Gastroesophageal sphincter (tissue), 4 donors: ENCODE measurements around the gene AVP. TPM values are rescaled to one million over a fixed set of nuclear protein-coding genes. Genes with fewer than 3 reads are reported as not detected.
"Not testable (repeated sequence)": the region's sequence is repeated elsewhere in the genome, so short reads cannot be mapped to it uniquely, and the experiment has no call there.

ENCODE experiments used
- ATAC-seq: fragments of 150-250 bp; one replicate; pipeline ENCODE4 v1.9.1; 2016; ENCODE audit warnings: mild to moderate bottlenecking, moderate library complexity
- H3K27ac ChIP-seq, 4 donors: fragments of 200-600 bp; sonication (generic) in 3 of 4; 1 replicate in 3 of 4; 2 replicates in 1 of 4; pipeline ENCODE4 v1.5.1; 2016 to 2019
- H3K27me3 ChIP-seq: fragments of 200-600 bp; sonication (generic); one replicate; pipeline ENCODE4 v1.5.1; 2019
- H3K36me3 ChIP-seq, 2 donors: fragments of 200-600 bp; sonication (generic); one replicate each; pipeline ENCODE4 v1.5.1; 2019; ENCODE audit warnings: control low read depth in 1 of 2
- H3K4me1 ChIP-seq, 3 donors: fragments of 200-600 bp; sonication (generic); 1 replicate in 2 of 3; 2 replicates in 1 of 3; pipeline ENCODE4 v1.5.1; 2016 to 2019; ENCODE audit warnings: control low read depth in 2 of 3
- H3K4me3 ChIP-seq, 2 donors: fragments of 200-600 bp; sonication (generic); one replicate each; pipeline ENCODE4 v1.5.1; 2019; ENCODE audit warnings: mild to moderate bottlenecking in 1 of 2, moderate library complexity in 1 of 2
- H3K9me3 ChIP-seq, 3 donors: fragments of 200-600 bp; sonication (generic); one replicate each; pipeline ENCODE4 v1.5.1; 2017 to 2019; ENCODE audit warnings: control low read depth in 2 of 3
- CTCF ChIP-seq, 4 experiments: fragments of 200-600 bp in 2 of 4; fragments of 450-650 bp in 2 of 4; sonication (generic) in 1 of 4; IDR thresholded peaks; one replicate each; pipeline ENCODE4 v1.5.1; 2017 to 2019; ENCODE audit warnings: antibody characterized with exemption in 4 of 4, mild to moderate bottlenecking in 2 of 4, moderate library complexity in 2 of 4
- EP300 ChIP-seq: sonication (generic); formaldehyde crosslinking; IDR thresholded peaks from one replicate; pipeline ENCODE4 v1.6.1; 2017; ENCODE audit warnings: antibody characterized with exemption, mild to moderate bottlenecking
- POLR2A ChIP-seq, 2 donors: fragments of 450-650 bp; IDR thresholded peaks; one replicate each; pipeline ENCODE4 v1.6.1; 2017; ENCODE audit warnings: antibody characterized with exemption in 2 of 2, mild to moderate bottlenecking in 2 of 2, moderate library complexity in 1 of 2
- POLR2AphosphoS5 ChIP-seq: sonication (generic); formaldehyde crosslinking; IDR thresholded peaks from one replicate; pipeline ENCODE4 v1.6.1; 2017; ENCODE audit warnings: antibody characterized with exemption
- WGBS, 2 donors: methylation state at CpG; one replicate each; pipeline ENCODE4 v1.1.5; 2018; ENCODE audit warnings: low coverage in 1 of 2; 5-methylcytosine and 5-hydroxymethylcytosine counted together
- total RNA-seq, 4 donors: library from RNA; depleted of rRNA; stranded (reverse); fragments of >200 nt; gene quantifications; one replicate each; pipeline ENCODE4 v1.1.0, GENCODE V29; 2016

The AVP gene
- total RNA-seq, 4 donors from 2014 or later: not detected

- Histone ChIP-seq H3K4me1 (peaks cover 0 to 14% (median 6%) of the 10 kb centered on the region in 3 donors), H3K4me3 (no peak overlapping the region), H3K27me3 (peaks cover 38% of the 10 kb centered on the region), H3K27ac (no peak overlapping the region), H3K9me3 (no peaks in the 10 kb centered on the region), H3K36me3 (no peaks in the 10 kb centered on the region)
- WGBS, 2 donors: 78 to 87% methylated on average over 7 to 8 of the region's 23 CpGs
- no peak for ATAC-seq
- TF ChIP-seq POLR2A (IDR thresholded peaks at IDR 0.05) (no peak), CTCF (IDR thresholded peaks at IDR 0.05) (no peak), POLR2AphosphoS5 (no peak), EP300 (no peak)
Observed at GRCh38 chr20:3067139-3068014, 17.1 kb downstream of the AVP start.

- ATAC-seq, H3K9me3 ChIP-seq, H3K27ac ChIP-seq, H3K36me3 ChIP-seq, H3K4me3 ChIP-seq, H3K4me1 ChIP-seq: not testable (repeated sequence)
- peaks cover 11% of the 10 kb centered on the region for H3K27me3 ChIP-seq
- 98 to 100% methylated on average over 1 to 5 of the region's 6 CpGs for WGBS, 2 donors
Observed at GRCh38 chr20:3064119-3064518, 20.4 kb downstream of the AVP start.

DNA sequence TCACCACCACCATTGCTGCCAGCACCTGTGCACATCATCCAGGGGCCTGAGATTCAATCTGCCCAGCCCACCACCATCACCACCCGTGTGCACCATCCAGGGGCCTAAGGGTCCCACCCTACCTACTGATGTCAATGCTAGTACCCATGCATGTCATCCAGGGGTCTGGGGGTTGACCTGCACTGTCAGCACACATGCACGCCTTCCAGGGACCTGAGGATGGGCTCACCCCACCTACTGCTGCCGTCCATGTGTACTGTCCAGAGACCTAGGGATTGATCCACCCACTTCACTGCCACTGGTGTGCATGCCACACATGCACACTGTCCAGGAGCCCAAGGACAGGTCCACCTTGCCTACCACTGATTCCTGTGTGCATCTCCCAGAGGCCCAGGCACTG is 25.0 kb downstream of the AVP start:
- Histone ChIP-seq H3K4me1 (no peaks in the 10 kb centered on the region), H3K27me3 (no peaks in the 10 kb centered on the region), H3K9me3 (no peaks in the 10 kb centered on the region), H3K36me3 (no peaks in the 10 kb centered on the region), H3K27ac (no peak overlapping the region), H3K4me3 (no peak overlapping the region)
- no peak for ATAC-seq
- TF ChIP-seq POLR2A (IDR thresholded peaks at IDR 0.05): no peak
- TF ChIP-seq POLR2AphosphoS5: no peak
- no peak for TF ChIP-seq EP300
- TF ChIP-seq CTCF (IDR thresholded peaks at IDR 0.05): no peak
- no CpG with 5 or more reads among the region's 3 CpGs for WGBS, 2 donors

- H3K36me3 ChIP-seq: peaks cover 0 to 33% of the 10 kb centered on the region in 2 donors
- WGBS, 2 donors: 67 to 79% methylated on average over 4 to 6 of the region's 7 CpGs
- H3K4me3 ChIP-seq: no peak overlapping the region
- TF ChIP-seq CTCF (IDR thresholded peaks at IDR 0.05): no peak
- no peak for TF ChIP-seq POLR2A (IDR thresholded peaks at IDR 0.05)
- no peak for TF ChIP-seq EP300
- no peak for TF ChIP-seq POLR2AphosphoS5
- no peaks in the 10 kb centered on the region for H3K9me3 ChIP-seq
- no peak for ATAC-seq
- no peaks in the 10 kb centered on the region for H3K27me3 ChIP-seq
- no peak overlapping the region for H3K27ac ChIP-seq
- peaks cover 0 to 19% (median 9%) of the 10 kb centered on the region in 3 donors for H3K4me1 ChIP-seq
Observed at GRCh38 chr20:3051385-3052019, 33.0 kb downstream of the AVP start.

DNA sequence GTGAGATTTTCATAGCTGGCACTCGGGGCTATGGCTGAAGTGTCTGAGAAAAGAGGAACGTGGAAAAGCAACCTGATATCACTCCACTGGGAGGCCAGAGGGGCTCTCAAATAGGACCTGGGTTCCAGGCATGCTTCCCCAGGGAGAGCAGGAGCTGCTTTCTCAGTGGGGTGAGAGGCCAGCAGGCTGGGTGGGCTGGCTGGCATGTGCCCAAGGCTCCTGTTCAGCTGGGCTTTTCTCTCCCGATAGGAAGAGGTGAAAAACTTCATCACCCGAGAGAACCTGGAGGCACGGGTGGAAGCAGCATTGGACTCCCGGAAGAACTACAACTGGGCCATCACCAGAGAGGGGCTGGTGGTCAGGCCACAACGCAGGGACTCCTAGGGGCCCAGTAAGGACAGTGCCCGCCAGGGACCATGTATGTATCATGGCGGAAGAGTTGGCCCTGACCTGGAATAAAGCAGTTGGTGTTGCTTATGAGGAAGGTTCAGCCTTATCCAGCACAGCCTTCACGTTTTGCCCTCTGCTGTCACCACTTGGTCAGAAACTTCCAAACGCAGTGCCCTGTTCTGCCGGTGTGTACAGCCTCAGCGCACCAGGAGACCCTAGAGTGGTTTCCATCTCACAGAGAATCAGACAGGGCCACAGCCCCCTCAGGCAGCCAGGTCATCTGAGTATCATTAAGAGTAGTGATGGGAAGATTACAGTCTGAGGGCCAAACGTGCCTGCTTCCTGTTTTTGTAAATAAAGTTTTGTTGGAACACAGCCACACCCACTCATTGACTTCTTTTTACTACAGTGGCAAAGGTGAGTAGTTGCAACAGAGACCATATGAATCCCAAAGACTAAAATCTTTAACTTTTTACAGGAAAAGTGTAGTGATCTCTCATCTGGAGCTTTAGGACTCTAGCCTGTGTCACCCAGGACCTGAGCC is 36.8 kb downstream of the AVP start:
- H3K36me3 ChIP-seq: peaks cover 0 to 33% of the 10 kb centered on the region in 2 donors
- H3K27ac ChIP-seq: no peak overlapping the region
- H3K4me3 ChIP-seq: peak overlapping the region in 1 of 2 donors; percentile 74
- H3K9me3 ChIP-seq: no peaks in the 10 kb centered on the region
- ATAC-seq: no peak
- TF ChIP-seq POLR2A (IDR thresholded peaks at IDR 0.05): no peak
- TF ChIP-seq EP300: no peak
- no peak for TF ChIP-seq CTCF (IDR thresholded peaks at IDR 0.05)
- no peak for TF ChIP-seq POLR2AphosphoS5
- no peaks in the 10 kb centered on the region for H3K27me3 ChIP-seq
- 62 to 74% methylated on average over 3 to 4 of the region's 14 CpGs for WGBS, 2 donors
- peaks cover 0 to 38% (median 16%) of the 10 kb centered on the region in 3 donors for H3K4me1 ChIP-seq
